Natural killer cell (primary cell): ENCODE data around the gene PRCC. TPM values are rescaled to one million over a fixed set of nuclear protein-coding genes. Genes with fewer than 3 reads are reported as not detected.

Experiments used
- ATAC-seq, 3 donors: fragments of 150-1000 bp in 2 of 3; fragments of 200-7000 bp in 1 of 3; cut with Tn5 transposase; 1 replicate in 1 of 3; 2 replicates in 2 of 3; pipeline ENCODE4 v1.10.0; 2021; ENCODE audit warnings: mild to moderate bottlenecking in 2 of 3, moderate library complexity in 2 of 3
- DNase-seq, 2 donors: peaks; one replicate each; pipeline versions ENCODE4 v3.0.0 to v3.0.0-alpha.2; 2013 to 2021; ENCODE audit warnings: mixed read lengths in 1 of 2
- H3K27ac ChIP-seq: one replicate; pipeline ENCODE4 v1.5.1; 2013; ENCODE audit warnings: mild to moderate bottlenecking, low read length
- H3K27me3 ChIP-seq: one replicate; pipeline ENCODE4 v1.6.1; 2013; ENCODE audit warnings: low read length; ENCODE audit not compliant: control insufficient read depth, insufficient read depth
- H3K36me3 ChIP-seq: one replicate; pipeline ENCODE4 v1.6.1; 2013; ENCODE audit warnings: low read length; ENCODE audit not compliant: control insufficient read depth, insufficient read depth
- H3K4me1 ChIP-seq: one replicate; pipeline ENCODE4 v1.6.1; 2013; ENCODE audit warnings: low read length; ENCODE audit not compliant: control insufficient read depth, insufficient read depth
- H3K4me3 ChIP-seq: one replicate; pipeline ENCODE4 v1.5.1; 2013; ENCODE audit warnings: low read length
- H3K9me3 ChIP-seq: one replicate; pipeline ENCODE4 v1.6.1; 2013; ENCODE audit warnings: low read length; ENCODE audit not compliant: control insufficient read depth, insufficient read depth
- H3K27ac Mint-ChIP-seq, 2 donors: one replicate each; pipeline ENCODE4 v1.8.0; 2022; ENCODE audit warnings: mild to moderate bottlenecking in 2 of 2, mixed read lengths in 2 of 2, moderate library complexity in 1 of 2
- H3K27me3 Mint-ChIP-seq, 2 donors: one replicate each; pipeline ENCODE4 v1.8.0; 2022; ENCODE audit warnings: low read depth in 2 of 2, mixed read lengths in 2 of 2
- H3K36me3 Mint-ChIP-seq: one replicate; pipeline ENCODE4 v1.8.0; 2022; ENCODE audit warnings: mixed read lengths
- H3K4me1 Mint-ChIP-seq, 2 donors: one replicate each; pipeline ENCODE4 v1.8.0; 2022; ENCODE audit warnings: mixed read lengths in 2 of 2
- H3K4me3 Mint-ChIP-seq: one replicate; pipeline ENCODE4 v1.8.0; 2022; ENCODE audit warnings: mild to moderate bottlenecking, moderate library complexity, mixed read lengths
- H3K9me3 Mint-ChIP-seq, 2 donors: one replicate each; pipeline ENCODE4 v1.8.0; 2022; ENCODE audit warnings: mixed read lengths in 2 of 2
- CTCF ChIP-seq: fragments of 200-600 bp; IDR thresholded peaks from one replicate; pipeline ENCODE4 v1.8.0; 2022; ENCODE audit warnings: antibody characterized with exemption
- WGBS: methylation state at CpG from one replicate; pipeline ENCODE4 v1.1.7; 2013; ENCODE audit warnings: missing lambda C conversion rate; ENCODE audit not compliant: insufficient coverage; 5-methylcytosine and 5-hydroxymethylcytosine counted together
- intact Hi-C: fragments of 100-400 bp; cut with micrococcal nuclease; formaldehyde crosslinking; loops from one replicate; pipeline ENCODE4 v1.14.2; 2022
- total RNA-seq, 4 donors: library from RNA; stranded (reverse); fragments of 120-200 nt in 1 of 4; gene quantifications; one replicate each; pipeline versions ENCODE4 v1.2.3 to v1.2.4, GENCODE V29; 2013 to 2022

PRCC gene
- total RNA-seq, 3 donors from 2014 or later (not counting 1 experiment from before 2014, with no cell fraction given) = 66.5 to 92.4 (median 69.1) TPM

- Mint-ChIP-seq H3K36me3 (peaks cover 2% of the 10 kb centered on the region), H3K9me3 (no peaks in the 10 kb centered on the region), H3K27me3 (no peaks in the 10 kb centered on the region), H3K4me1 (peaks cover 41 to 56% of the 10 kb centered on the region in 2 donors), H3K27ac (peak overlapping the region; percentile 68 to 94), H3K4me3 (no peak overlapping the region)
- no peak overlapping the region for H3K4me3 ChIP-seq
- H3K9me3 ChIP-seq = no peaks in the 10 kb centered on the region
- H3K36me3 ChIP-seq = peaks cover 43% of the 10 kb centered on the region
- no peak for TF ChIP-seq CTCF
- no peaks in the 10 kb centered on the region for H3K27me3 ChIP-seq
- DNase-seq (no peak), ATAC-seq (no peak)
- no peak overlapping the region for H3K27ac ChIP-seq
- H3K4me1 ChIP-seq = peaks cover 25% of the 10 kb centered on the region
- intact Hi-C loops = no loop called here
- 93% methylated on average over 7 of the region's 8 CpGs for WGBS
These were observed 35.1 kb downstream of the PRCC start for GRCh38 chr1:156802421-156802935.

GRCh38 chr1:156803086-156803851, 35.9 kb downstream of the PRCC start:
- Mint-ChIP-seq H3K4me3 (no peak overlapping the region), H3K36me3 (no peaks in the 10 kb centered on the region), H3K9me3 (no peaks in the 10 kb centered on the region), H3K27me3 (no peaks in the 10 kb centered on the region), H3K4me1 (peaks cover 49 to 64% of the 10 kb centered on the region in 2 donors), H3K27ac (peak overlapping the region; percentile 68 to 94)
- Histone ChIP-seq H3K4me3 (no peak overlapping the region), H3K9me3 (no peaks in the 10 kb centered on the region), H3K36me3 (peaks cover 39% of the 10 kb centered on the region), H3K27me3 (no peaks in the 10 kb centered on the region), H3K27ac (no peak overlapping the region), H3K4me1 (peaks cover 33% of the 10 kb centered on the region)
- WGBS = 91% methylated on average over 13 of the region's 13 CpGs
- ATAC-seq (peak in 1 of 3 donors; percentile 3), DNase-seq (no peak)
- intact Hi-C loops = no loop called here
- TF ChIP-seq CTCF = no peak

- no peak overlapping the region for H3K4me3 ChIP-seq
- Mint-ChIP-seq H3K9me3 (no peaks in the 10 kb centered on the region), H3K4me1 (peaks cover 57 to 72% of the 10 kb centered on the region in 2 donors), H3K27ac (peak overlapping the region; percentile 68 to 94), H3K36me3 (no peaks in the 10 kb centered on the region), H3K27me3 (no peaks in the 10 kb centered on the region), H3K4me3 (peak overlapping the region; percentile 6)
- peaks cover 41% of the 10 kb centered on the region for H3K4me1 ChIP-seq
- no peaks in the 10 kb centered on the region for H3K27me3 ChIP-seq
- intact Hi-C loops = no loop called here
- no peak for TF ChIP-seq CTCF
- H3K9me3 ChIP-seq = no peaks in the 10 kb centered on the region
- ATAC-seq = peak in 1 of 3 donors; percentile 4
- H3K27ac ChIP-seq = no peak overlapping the region
- WGBS = 78% methylated on average over 3 of the region's 3 CpGs
- H3K36me3 ChIP-seq = peaks cover 46% of the 10 kb centered on the region
- no peak for DNase-seq
These were observed 36.7 kb downstream of the PRCC start for GRCh38 chr1:156804026-156804425.
